ENCODE data around the gene FPR1. TPM values are rescaled to one million over a fixed set of nuclear protein-coding genes. Genes with fewer than 3 reads are reported as not detected.

The FPR1 gene
- total and polyA plus RNA-seq, 2 of the 8 experiments (the other 6 are each of a cell fraction or from before 2014, with no cell fraction given), result 0.11 TPM; not detected in 1

DNA sequence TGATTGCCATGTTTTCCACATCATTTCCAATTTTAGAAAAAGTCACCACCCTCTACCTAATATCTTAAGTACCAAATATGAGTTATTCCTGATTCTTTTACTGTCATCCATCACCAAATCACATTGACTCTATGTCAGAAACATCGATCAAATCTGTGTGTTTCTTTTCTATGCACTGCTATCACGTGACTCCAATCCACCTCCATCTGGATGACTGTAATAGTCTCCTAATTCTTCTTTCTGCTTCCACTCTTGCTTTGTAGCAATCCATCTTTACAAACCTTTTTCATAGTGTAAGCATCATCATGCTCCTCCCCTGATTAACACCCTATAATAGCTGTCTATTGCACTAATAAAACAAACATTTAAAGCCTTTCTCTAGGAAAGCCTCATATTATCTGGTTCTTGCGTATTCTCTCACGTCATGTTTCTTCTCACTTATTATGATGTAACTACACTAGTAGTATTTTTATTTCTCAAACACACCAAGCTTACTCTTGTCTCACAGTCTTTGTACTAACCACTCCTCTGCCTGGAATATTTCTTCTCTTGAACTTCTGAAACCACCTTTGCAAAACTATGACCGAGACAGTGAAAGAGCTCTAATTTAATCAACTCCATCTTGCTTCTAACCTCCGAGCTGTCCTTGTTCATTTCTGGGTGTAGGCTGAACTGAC lies 32.6 kb upstream of the FPR1 start:
- H3K27ac ChIP-seq (ENCODE audit: low read depth, low read length), result no peak overlapping the region
- CTCF ChIA-PET (ENCODE audit: partially characterized antibody), result interaction anchor here (0.6 to 1.6 kb wide), 4 partner anchors 123 to 362 kb away, joined by 3 to 4 read pairs (median 3); no protein-coding TSS in a partner anchor
- no peak for TF ChIP-seq POLR2A (IDR thresholded peaks at IDR 0.05; ENCODE audit: control extremely low read depth in 1 of 2, low read depth in 2 of 2, low read length in 2 of 2)
- no peak for TF ChIP-seq SIN3A (conservative IDR thresholded peaks at IDR 0.05 in 1 of 2, IDR thresholded peaks at IDR 0.05 in 1 of 2; ENCODE audit: low read depth in 1 of 2, low read length in 2 of 2)
- TF ChIP-seq JUN (IDR thresholded peaks at IDR 0.05; ENCODE audit: low read depth, low read length), result no peak
- no peak for TF ChIP-seq RAD21 (IDR thresholded peaks at IDR 0.05 in 1 of 2, conservative IDR thresholded peaks at IDR 0.05 in 1 of 2; ENCODE audit: low read depth in 2 of 2, low read length in 2 of 2)
- TF ChIP-seq GTF2F1 (IDR thresholded peaks at IDR 0.05; ENCODE audit: borderline replicate concordance, low read depth, low read length), result no peak
- TF ChIP-seq, protein P1, sequence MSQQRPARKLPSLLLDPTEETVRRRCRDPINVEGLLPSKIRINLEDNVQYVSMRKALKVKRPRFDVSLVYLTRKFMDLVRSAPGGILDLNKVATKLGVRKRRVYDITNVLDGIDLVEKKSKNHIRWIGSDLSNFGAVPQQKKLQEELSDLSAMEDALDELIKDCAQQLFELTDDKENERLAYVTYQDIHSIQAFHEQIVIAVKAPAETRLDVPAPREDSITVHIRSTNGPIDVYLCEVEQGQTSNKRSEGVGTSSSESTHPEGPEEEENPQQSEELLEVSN (IDR thresholded peaks at IDR 0.05), result no peak
- TF ChIP-seq, protein P2, sequence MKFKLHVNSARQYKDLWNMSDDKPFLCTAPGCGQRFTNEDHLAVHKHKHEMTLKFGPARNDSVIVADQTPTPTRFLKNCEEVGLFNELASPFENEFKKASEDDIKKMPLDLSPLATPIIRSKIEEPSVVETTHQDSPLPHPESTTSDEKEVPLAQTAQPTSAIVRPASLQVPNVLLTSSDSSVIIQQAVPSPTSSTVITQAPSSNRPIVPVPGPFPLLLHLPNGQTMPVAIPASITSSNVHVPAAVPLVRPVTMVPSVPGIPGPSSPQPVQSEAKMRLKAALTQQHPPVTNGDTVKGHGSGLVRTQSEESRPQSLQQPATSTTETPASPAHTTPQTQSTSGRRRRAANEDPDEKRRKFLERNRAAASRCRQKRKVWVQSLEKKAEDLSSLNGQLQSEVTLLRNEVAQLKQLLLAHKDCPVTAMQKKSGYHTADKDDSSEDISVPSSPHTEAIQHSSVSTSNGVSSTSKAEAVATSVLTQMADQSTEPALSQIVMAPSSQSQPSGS (IDR thresholded peaks at IDR 0.05; ENCODE audit: low read length), result no peak
- no peak for TF ChIP-seq GABPA (IDR thresholded peaks at IDR 0.05; ENCODE audit: borderline replicate concordance, insufficient read depth, low read length)
- no peak for TF ChIP-seq NANOG (IDR thresholded peaks at IDR 0.05; ENCODE audit: insufficient read depth, low read depth, low read length, poor library complexity, severe bottlenecking)
- no peak for TF ChIP-seq CEBPB (IDR thresholded peaks at IDR 0.05; ENCODE audit: low read depth, low read length)

More for the DNA sequence above, 32.6 kb upstream of the FPR1 start:
- Histone ChIP-seq H2AK5ac (ENCODE audit: low read depth, low read length) (no peak overlapping the region), H2BK15ac (ENCODE audit: low read length) (no peak overlapping the region), H3K36me3 (ENCODE audit: control insufficient read depth in 2 of 4, insufficient read depth in 4 of 4, low read length in 3 of 4) (no peaks in the 10 kb centered on the region), H3K18ac (ENCODE audit: extremely low read depth, low read length) (no peak overlapping the region), H4K8ac (ENCODE audit: extremely low read depth, insufficient read depth, low read length) (no peak overlapping the region), H3K4ac (replicated peaks; ENCODE audit: insufficient read length, low read depth, low read length) (no peak overlapping the region), H3K9me3 (ENCODE audit: insufficient read depth in 2 of 2, low read depth in 1 of 2, low read length in 1 of 2) (peaks cover 3 to 8% of the 10 kb centered on the region in 2 experiments; a peak in 3 of 4 replicates), H3K4me3 (ENCODE audit: extremely low read depth in 1 of 4, insufficient read depth in 2 of 4, low read depth in 3 of 4, low read length in 4 of 4) (no peak overlapping the region), H2BK20ac (ENCODE audit: low read length) (no peak overlapping the region), H3K27me3 (replicated peaks in 1 of 4; ENCODE audit: control insufficient read depth in 3 of 4, extremely low read depth in 1 of 4, insufficient read depth in 3 of 4, low read length in 3 of 4) (no peaks in the 10 kb centered on the region; a peak in 1 of 7 replicates), H3K79me2 (ENCODE audit: control insufficient read depth in 1 of 2, insufficient read depth in 2 of 2, low read length in 2 of 2) (no peaks in the 10 kb centered on the region), H3K14ac (ENCODE audit: insufficient read length) (no peak overlapping the region), H3K9ac (replicated peaks in 1 of 4; ENCODE audit: extremely low read depth in 1 of 4, low read depth in 3 of 4, low read length in 3 of 4) (no peak overlapping the region), H3K56ac (replicated peaks; ENCODE audit: insufficient read length, low read depth, low read length) (no peak overlapping the region), H3K4me2 (ENCODE audit: insufficient read depth in 1 of 2, low read depth in 2 of 2, low read length in 2 of 2) (no peak overlapping the region), H3K79me1 (ENCODE audit: low read depth, low read length) (no peaks in the 10 kb centered on the region), H2BK12ac (ENCODE audit: low read depth, low read length) (no peak overlapping the region), H4K91ac (replicated peaks; ENCODE audit: insufficient read length, low read length) (no peak overlapping the region), H3K23me2 (ENCODE audit: low read depth, low read length) (no peaks in the 10 kb centered on the region; the same call in 1 of the 2 replicates), H2BK5ac (ENCODE audit: low read depth, low read length) (no peak overlapping the region), H3K4me1 (replicated peaks in 1 of 4; ENCODE audit: control insufficient read depth in 3 of 4, insufficient read depth in 4 of 4, low read length in 3 of 4) (no peaks in the 10 kb centered on the region), H2BK120ac (replicated peaks; ENCODE audit: low read depth, low read length) (no peak overlapping the region), H2AFZ (ENCODE audit: low read length) (no peak overlapping the region), H3K23ac (ENCODE audit: insufficient read length) (no peak overlapping the region), H4K5ac (ENCODE audit: insufficient read length, low read depth, low read length) (no peak overlapping the region), H4K20me1 (replicated peaks in 1 of 2; ENCODE audit: control insufficient read depth in 1 of 2, insufficient read depth in 2 of 2, low read length in 2 of 2) (no peaks in the 10 kb centered on the region)
- DNase-seq (ENCODE audit: low read depth in 1 of 2, low spot score in 2 of 2), result no peak
- POLR2A ChIA-PET (ENCODE audit: partially characterized antibody), result no interaction called here
- FAIRE-seq, result no peak
- WGBS, 2 experiments (ENCODE audit: extremely low coverage in 1 of 2, insufficient coverage in 1 of 2, insufficient read length in 1 of 2, insufficient replicate concordance in 2 of 2, low coverage in 1 of 2, low lambda C conversion rate in 2 of 2, missing lambda C conversion rate in 1 of 2), result 68% methylated on average over 6 of the region's 6 CpGs; no CpG with 5 or more reads in 1 of the 2 experiments
